Measurements from ENCODE around the gene KRTAP16-1.

KRTAP16-1 gene

DNA sequence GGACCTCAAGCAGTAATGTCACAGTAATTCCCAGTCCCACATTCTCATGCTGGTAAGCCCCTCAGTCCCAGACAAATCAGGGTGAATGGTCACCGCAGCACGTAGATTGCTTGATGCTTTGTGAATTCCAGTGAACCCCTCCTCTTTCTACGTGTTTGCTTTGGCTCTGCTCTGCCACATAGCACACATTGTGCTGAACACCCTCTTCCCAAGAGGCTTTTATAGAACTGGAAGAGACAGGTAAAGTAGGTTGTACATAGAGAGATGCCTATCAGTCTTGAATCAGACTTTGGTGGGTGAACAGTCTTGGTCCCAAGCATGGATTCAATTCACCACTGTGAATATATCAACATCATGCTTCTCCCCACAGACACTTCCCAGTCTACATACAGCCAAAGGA lies 44.5 kb downstream of the KRTAP16-1 start:
- TF ChIP-seq, protein P1, sequence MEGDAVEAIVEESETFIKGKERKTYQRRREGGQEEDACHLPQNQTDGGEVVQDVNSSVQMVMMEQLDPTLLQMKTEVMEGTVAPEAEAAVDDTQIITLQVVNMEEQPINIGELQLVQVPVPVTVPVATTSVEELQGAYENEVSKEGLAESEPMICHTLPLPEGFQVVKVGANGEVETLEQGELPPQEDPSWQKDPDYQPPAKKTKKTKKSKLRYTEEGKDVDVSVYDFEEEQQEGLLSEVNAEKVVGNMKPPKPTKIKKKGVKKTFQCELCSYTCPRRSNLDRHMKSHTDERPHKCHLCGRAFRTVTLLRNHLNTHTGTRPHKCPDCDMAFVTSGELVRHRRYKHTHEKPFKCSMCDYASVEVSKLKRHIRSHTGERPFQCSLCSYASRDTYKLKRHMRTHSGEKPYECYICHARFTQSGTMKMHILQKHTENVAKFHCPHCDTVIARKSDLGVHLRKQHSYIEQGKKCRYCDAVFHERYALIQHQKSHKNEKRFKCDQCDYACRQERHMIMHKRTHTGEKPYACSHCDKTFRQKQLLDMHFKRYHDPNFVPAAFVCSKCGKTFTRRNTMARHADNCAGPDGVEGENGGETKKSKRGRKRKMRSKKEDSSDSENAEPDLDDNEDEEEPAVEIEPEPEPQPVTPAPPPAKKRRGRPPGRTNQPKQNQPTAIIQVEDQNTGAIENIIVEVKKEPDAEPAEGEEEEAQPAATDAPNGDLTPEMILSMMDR (IDR thresholded peaks at IDR 0.05; ENCODE audit: low read length) = no peak
- TF ChIP-seq EZH2 (optimal IDR thresholded peaks at IDR 0.05; ENCODE audit: low read depth, low read length) = no peak
- no peak for TF ChIP-seq EZH2phosphoT487 (IDR thresholded peaks at IDR 0.05; ENCODE audit: low read length)
- Histone ChIP-seq H3K9me2 (replicated peaks; ENCODE audit: insufficient read depth, low read length) (no peaks in the 10 kb centered on the region), H3K4me1 (ENCODE audit: low read length) (no peaks in the 10 kb centered on the region), H3K4me2 (ENCODE audit: low read depth, low read length) (no peak overlapping the region), H3K4me3 (ENCODE audit: low read length) (no peak overlapping the region), H3K27ac (ENCODE audit: low read length) (no peak overlapping the region), H3K9me3 (replicated peaks; ENCODE audit: insufficient read depth, low read length) (no peaks in the 10 kb centered on the region), H3K36me3 (replicated peaks; ENCODE audit: insufficient read depth, low read length) (no peaks in the 10 kb centered on the region), H3K27me3 (replicated peaks; ENCODE audit: insufficient read depth, low read length) (no peaks in the 10 kb centered on the region), H4K20me1 (ENCODE audit: insufficient read depth, low read length) (no peaks in the 10 kb centered on the region), H3K9ac (ENCODE audit: low read length) (no peak overlapping the region), H2AFZ (ENCODE audit: low read length) (no peak overlapping the region), H3F3A (ENCODE audit: insufficient read depth, low read length) (no peaks in the 10 kb centered on the region), H3K79me2 (ENCODE audit: low read length) (no peaks in the 10 kb centered on the region)
- no peak for DNase-seq

DNA sequence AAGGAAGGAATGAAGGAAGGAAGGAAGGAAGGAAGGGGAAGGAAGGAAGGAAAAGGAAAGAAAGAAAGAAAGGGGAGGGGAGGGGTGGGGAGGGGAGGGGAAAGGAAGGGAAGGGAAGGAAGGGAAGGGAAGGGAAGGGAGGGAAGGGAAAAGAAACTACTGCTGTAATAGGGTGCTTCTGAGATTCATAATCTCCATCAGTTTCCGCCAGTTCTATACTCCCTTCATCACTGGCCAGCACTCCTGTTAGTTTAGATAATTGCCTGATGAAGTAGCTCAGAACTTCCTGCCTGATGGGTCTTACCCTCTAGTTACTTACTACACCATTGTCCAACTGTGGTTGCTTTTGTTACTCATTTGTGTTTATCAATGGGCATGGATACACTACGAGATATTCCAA lies 45.9 kb downstream of the KRTAP16-1 start:
- H3K79me2 ChIP-seq (ENCODE audit: low read length) = no peaks in the 10 kb centered on the region
- no peak overlapping the region for H3K4me3 ChIP-seq (ENCODE audit: low read length)
- H3K9me2 ChIP-seq (replicated peaks; ENCODE audit: insufficient read depth, low read length) = no peaks in the 10 kb centered on the region
- H2AFZ ChIP-seq (ENCODE audit: low read length) = no peak overlapping the region
- no peaks in the 10 kb centered on the region for H4K20me1 ChIP-seq (ENCODE audit: insufficient read depth, low read length)
- H3F3A ChIP-seq (ENCODE audit: insufficient read depth, low read length) = no peaks in the 10 kb centered on the region
- H3K9me3 ChIP-seq (replicated peaks; ENCODE audit: insufficient read depth, low read length) = no peaks in the 10 kb centered on the region
- DNase-seq = no peak
- no peaks in the 10 kb centered on the region for H3K36me3 ChIP-seq (replicated peaks; ENCODE audit: insufficient read depth, low read length)
- H3K9ac ChIP-seq (ENCODE audit: low read length) = no peak overlapping the region
- H3K27me3 ChIP-seq (replicated peaks; ENCODE audit: insufficient read depth, low read length) = no peaks in the 10 kb centered on the region
- H3K27ac ChIP-seq (ENCODE audit: low read length) = no peak overlapping the region
- no peaks in the 10 kb centered on the region for H3K4me1 ChIP-seq (ENCODE audit: low read length)
- H3K4me2 ChIP-seq (ENCODE audit: low read depth, low read length) = no peak overlapping the region
- TF ChIP-seq EZH2phosphoT487 (IDR thresholded peaks at IDR 0.05; ENCODE audit: low read length) (no peak), EZH2 (optimal IDR thresholded peaks at IDR 0.05; ENCODE audit: low read depth, low read length) (no peak)
- TF ChIP-seq, protein P1 (IDR thresholded peaks at IDR 0.05; ENCODE audit: low read length) = no peak

DNA sequence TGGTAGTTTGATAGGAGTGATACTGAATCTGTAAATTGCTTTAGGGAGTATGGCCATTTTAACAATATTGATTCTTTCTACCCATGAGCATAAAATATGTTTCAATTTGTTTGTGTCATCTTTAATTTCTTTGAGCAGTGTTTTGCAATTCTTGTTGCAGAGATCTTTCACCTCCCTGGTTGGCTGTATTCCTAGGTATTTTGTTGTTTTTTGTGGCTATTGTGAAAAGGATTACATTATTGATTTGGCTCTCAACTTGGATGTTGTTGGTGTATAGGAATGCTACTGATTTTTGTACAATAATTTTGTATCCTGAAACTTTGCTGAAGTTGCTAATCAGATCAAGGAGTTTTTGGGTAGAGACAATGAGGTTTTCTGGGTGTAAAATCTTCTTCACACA lies 50.7 kb downstream of the KRTAP16-1 start:
- no peak overlapping the region for H3K9ac ChIP-seq (ENCODE audit: low read length)
- no peak overlapping the region for H3K4me2 ChIP-seq (ENCODE audit: low read depth, low read length)
- H2AFZ ChIP-seq (ENCODE audit: low read length) = no peak overlapping the region
- no peaks in the 10 kb centered on the region for H3K9me2 ChIP-seq (replicated peaks; ENCODE audit: insufficient read depth, low read length)
- H3K9me3 ChIP-seq (replicated peaks; ENCODE audit: insufficient read depth, low read length) = no peaks in the 10 kb centered on the region
- H3K4me3 ChIP-seq (ENCODE audit: low read length) = no peak overlapping the region
- H3F3A ChIP-seq (ENCODE audit: insufficient read depth, low read length) = no peaks in the 10 kb centered on the region
- TF ChIP-seq EZH2 (optimal IDR thresholded peaks at IDR 0.05; ENCODE audit: low read depth, low read length) = no peak
- no peak for TF ChIP-seq EZH2phosphoT487 (IDR thresholded peaks at IDR 0.05; ENCODE audit: low read length)
- TF ChIP-seq, protein P1 (IDR thresholded peaks at IDR 0.05; ENCODE audit: low read length) = no peak
- H3K79me2 ChIP-seq (ENCODE audit: low read length) = no peaks in the 10 kb centered on the region
- no peaks in the 10 kb centered on the region for H3K27me3 ChIP-seq (replicated peaks; ENCODE audit: insufficient read depth, low read length)
- no peak overlapping the region for H3K27ac ChIP-seq (ENCODE audit: low read length)
- DNase-seq = no peak
- no peaks in the 10 kb centered on the region for H3K36me3 ChIP-seq (replicated peaks; ENCODE audit: insufficient read depth, low read length)
- H3K4me1 ChIP-seq (ENCODE audit: low read length) = no peaks in the 10 kb centered on the region
- no peaks in the 10 kb centered on the region for H4K20me1 ChIP-seq (ENCODE audit: insufficient read depth, low read length)
